GM21447 (cell line): ENCODE measurements around the gene MT1F.
"Not testable (repeated sequence)": the region's sequence is repeated elsewhere in the genome, so short reads cannot be mapped to it uniquely, and the experiment has no call there.

Source experiments
- ATAC-seq: cut with Tn5 transposase; IDR thresholded peaks from one replicate; pipeline ENCODE4 v1.9.1; 2021; ENCODE audit not compliant: unreplicated experiment

The MT1F gene

GRCh38 chr16:56643080-56643778, 14.5 kb upstream of the MT1F start:
- peak; percentile 45 for ATAC-seq

DNA sequence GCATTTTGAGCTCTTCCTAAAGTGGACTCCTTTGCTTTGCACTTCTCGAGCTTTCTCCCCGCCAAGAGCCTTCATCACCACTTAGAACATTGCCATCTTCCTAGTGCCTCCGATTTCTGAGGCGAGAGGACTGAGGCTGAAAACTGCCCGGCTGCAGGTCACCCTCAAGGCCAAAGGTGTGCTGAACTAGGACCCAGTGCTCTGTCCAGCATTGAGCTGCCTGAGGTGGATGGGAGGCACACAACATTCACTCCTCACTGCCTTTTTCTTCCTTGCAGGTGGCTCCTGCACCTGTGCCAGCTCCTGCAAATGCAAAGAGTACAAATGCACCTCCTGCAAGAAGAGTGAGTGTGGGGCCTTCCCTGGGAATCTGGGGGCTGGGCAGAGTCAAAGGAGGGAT, 13.9 kb upstream of the MT1F start:
- no peak for ATAC-seq

DNA sequence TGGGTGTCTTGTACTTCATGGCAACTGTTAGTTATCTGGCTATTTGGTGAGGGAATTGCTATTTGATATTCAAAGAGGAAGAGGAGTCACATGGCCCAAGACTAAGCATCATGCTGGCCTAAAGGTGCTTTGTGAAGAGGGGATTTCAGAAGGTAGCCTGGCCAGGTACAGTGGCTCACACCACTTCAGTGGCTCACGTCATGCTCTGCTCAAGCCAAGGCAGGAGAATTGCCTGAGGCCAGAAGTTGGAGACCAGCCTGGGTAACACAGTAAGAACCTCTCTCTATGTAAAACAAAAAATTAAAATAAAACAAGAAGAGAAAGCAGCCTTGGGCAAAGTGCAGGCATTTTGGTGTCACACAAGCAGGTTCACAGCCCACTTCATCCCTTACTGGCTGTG, 12.4 kb upstream of the MT1F start:
- ATAC-seq = no peak

- ATAC-seq = no peak
These were observed 11.9 kb upstream of the MT1F start for GRCh38 chr16:56645838-56646237.

- no peak for ATAC-seq
These were observed 9.9 kb upstream of the MT1F start for GRCh38 chr16:56647641-56648431.

- no peak for ATAC-seq
These were observed 8.5 kb upstream of the MT1F start for GRCh38 chr16:56649271-56649670.

DNA sequence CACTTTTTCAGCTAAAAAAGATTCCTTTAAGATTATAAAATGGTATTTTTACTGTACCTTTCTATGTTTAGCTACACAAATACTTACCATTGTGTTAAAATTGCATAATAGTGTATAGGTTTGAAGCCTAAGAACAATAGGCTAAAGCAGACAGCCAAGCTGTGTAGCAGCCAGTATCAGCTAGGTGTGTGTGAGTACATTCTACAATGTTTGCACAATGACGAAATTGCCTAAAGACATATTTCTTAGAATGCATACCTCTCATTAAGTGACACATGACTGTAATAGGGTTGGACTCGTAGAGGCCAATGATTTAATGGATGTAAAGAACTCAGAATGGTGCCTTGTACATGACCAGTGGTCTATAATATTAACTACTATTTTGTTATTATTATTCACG, 7.9 kb upstream of the MT1F start:
- no peak for ATAC-seq

GRCh38 chr16:56651586-56651985, 6.2 kb upstream of the MT1F start, which contains the start of gene MT1B:
Gene MT1B, plus strand, starts transcription at chr16:56651886. Its CDS starts 68 bp downstream, at chr16:56651954.
- no peak for ATAC-seq

DNA sequence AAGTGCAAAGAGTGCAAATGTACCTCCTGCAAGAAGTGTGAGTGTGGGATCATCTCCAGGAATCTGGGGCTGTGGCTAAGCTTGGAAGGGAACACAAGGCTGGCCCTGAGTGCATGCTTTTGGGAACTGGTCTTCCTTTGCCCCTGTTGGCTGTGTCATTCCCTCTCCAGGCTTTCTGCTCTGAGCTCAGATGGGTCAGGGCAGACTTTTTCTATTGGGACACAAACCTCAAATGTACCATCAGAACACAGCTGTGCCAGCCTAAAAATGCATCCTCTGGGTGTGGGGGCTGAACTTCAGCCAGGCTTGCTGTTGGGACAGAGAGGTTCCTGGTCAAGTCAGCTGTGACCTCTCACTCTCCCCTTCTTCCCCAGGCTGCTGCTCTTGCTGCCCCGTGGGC, 5.2 kb upstream of the MT1F start:
- ATAC-seq = no peak

DNA sequence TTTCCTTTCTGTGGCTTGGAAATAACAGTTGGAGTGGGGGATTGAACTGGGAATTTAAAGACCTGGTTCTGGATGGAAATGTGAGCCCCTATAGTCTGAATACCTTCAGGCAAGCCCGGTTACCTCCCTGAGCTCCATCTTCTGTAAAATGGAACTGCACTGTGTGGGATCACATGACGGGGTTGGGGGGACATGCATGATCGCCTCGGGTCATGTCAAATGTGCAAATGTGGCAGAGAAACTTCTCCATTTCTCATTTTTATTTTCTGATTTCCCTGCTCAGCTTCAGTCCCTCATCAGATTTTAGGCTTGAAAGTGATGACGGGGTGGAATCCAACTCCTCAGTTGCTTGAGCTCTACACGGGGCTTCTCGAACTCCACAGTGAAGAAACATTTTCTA, 4.5 kb upstream of the MT1F start:
- no peak for ATAC-seq

DNA sequence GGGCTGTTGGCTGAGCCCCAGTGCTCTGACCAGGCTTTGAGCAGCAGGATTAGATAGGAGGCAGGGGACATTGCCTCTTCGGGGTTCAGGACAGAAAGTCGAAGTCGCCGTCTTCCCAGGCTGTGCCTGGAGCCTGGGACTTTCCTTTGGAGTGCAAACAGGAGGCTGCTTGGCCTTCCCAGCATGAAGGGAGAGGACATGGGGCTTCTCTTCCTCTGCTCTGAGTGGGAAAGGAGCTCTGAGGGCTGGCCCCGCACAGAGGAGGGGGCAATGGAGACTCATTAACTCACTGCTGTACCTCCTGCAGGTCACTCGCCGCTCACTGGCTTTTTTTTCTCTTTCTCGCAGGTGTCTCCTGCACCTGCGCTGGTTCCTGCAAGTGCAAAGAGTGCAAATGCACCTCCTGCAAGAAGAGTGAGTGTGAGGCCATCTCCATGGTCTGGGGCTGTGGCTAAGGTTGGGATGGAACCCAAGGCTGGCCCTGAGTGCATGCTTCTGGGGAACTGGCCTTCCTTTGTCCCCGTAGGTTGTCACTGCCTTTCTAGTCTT, 642 bp downstream of the MT1F start:
- no peak for ATAC-seq

DNA sequence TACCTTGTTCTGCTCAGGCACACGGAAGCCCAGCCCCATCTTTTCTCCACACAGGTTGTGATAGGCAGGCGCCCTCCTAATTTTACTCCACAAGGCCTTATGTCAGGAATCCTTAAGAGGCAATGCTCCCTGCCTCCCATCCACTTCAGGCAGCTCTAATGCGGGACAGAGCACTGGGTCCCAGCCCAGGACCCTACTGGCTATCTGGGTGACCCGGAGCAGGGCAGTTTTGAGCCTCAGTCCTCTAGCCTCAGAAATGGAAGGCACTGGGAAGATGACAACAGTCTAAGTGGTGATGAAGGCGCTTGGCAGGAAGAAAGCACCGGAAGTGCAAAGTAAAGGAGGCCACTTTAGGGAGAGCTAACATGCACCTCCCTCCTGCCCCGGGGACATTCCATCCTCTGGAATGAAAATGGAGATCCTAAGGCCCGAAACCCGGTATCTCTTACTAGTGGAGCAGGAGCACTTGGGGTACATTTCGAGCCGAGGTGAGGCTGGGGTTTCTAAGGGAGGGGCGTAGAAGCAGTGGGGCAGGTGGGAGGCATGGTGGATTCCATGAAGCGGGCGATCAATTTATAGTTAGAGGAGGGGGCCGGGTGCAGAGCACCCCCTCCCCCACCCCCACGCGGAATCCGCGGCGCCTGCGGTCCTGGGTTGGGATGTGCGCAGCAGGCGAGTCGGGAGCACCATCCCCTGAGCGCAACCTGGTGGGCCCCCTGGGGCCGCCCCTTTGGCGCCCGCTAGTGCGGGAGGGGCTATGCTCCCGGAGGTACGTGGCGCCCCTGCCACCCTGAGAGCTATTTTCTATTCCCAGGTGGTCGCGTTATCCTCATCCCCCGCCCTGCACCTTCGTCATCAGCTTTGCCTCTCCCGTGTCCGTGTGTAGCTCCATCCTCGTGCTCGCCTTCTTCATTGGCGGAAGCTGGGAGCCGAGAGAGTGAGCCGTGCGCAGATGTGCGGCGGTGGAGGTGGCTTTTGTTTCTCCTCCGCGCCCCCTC, 4.9 kb downstream of the MT1F start:
- no peak for ATAC-seq

- ATAC-seq = no peak
These were observed 6.7 kb downstream of the MT1F start for GRCh38 chr16:56664506-56664905.

- not testable (repeated sequence) for ATAC-seq
These were observed 7.8 kb downstream of the MT1F start for GRCh38 chr16:56665286-56666261.

- ATAC-seq = no peak
These were observed 10.1 kb downstream of the MT1F start, which contains the start of gene MT1G for GRCh38 chr16:56667581-56668571. Gene MT1G, minus strand, starts transcription at chr16:56668065. Its CDS starts 72 bp downstream, at chr16:56667993.

DNA sequence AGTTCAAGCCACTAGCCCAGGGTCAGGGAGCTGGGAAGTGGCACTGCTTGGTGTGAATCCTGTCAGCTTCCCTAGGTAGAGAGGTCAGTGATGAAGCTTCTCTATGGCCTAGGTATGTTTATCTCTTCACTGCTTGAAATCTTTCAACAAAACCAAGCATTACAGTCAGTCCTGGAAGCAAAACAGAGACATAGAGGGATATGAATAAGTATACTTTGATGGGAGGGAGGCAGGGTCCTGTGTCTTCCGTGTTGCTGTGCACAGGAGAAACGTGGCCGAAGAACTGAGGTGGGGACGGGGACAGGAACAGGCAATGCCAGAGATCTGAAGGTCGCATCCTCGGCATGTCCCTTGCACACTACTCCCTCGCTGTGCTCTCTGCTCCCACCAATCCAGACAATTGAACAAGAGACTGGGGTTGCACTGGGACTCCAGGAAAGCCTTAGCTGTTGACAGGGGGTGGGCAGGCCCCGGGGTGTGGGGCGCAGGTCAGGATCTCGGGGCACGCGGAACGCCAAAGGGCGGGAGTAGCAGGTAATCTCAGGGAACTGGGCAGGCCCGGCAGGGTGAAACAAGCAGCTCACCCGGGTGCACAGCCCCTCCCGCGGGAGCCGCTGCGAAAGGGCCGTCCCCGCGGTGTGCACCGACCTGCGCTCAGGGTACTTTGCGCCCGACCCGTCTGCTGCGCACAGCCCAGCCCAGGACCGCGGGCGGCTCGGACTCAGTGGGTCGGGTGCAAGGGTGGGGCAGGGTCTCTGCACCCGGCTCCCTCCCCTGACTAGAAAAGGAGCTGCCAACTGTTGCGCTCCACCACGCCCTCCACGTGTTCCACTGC, 11.5 kb downstream of the MT1F start, which contains the start of gene MT1H:
Gene MT1H, plus strand, starts transcription at position 810 of the 835 bp plus-strand sequence. CDS start 71 bp downstream, outside the sequence.
- no peak for ATAC-seq

DNA sequence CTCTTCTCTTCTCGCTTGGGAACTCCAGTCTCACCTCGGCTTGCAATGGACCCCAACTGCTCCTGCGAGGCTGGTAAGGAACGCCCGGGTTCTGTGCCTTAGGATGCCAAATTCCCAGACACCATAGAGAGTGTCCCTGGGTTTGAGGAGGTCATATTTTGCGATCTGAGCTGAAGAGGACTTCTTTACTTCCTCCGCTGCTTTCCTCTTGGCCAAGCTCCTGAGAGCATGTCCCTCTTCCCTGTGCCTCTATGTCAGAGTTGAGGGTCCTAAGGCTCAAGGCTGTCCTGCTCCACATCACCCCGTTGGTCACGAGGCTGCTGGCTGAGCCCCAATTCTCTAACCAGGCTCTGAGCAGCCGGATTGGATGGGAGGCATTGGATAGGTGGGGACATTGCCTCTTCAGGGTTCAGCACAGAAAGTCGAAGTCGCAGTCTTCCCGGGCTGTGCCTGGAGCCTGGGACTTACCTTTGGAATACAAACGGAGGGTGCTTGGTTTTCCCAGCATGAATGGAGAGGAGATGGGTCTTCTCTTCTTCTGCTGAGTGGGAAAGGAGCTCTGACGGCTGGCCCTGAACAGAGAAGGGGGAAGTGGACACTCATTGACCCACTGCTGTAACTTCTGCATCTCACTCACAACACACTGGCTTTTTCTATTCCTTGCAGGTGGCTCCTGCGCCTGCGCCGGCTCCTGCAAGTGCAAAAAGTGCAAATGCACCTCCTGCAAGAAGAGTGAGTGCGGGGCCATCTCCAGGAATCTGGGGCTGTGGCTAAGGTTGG, 12.3 kb downstream of the MT1F start:
- ATAC-seq = no peak
